Anterior cingulate cortex (tissue), 58 donors: ENCODE results near the gene COBLL1.
A peak's percentile ranks its signal among the peaks of the same experiment; 100 is the strongest.
"Not testable (repeated sequence)": the region's sequence is repeated elsewhere in the genome, so short reads cannot be mapped to it uniquely, and the experiment has no call there.

Experiments used
- DNase-seq, 58 donors: peaks; one replicate each; lab custom pipeline; 2025; lab: John Stamatoyannopoulos, UW

COBLL1 gene, protein sequence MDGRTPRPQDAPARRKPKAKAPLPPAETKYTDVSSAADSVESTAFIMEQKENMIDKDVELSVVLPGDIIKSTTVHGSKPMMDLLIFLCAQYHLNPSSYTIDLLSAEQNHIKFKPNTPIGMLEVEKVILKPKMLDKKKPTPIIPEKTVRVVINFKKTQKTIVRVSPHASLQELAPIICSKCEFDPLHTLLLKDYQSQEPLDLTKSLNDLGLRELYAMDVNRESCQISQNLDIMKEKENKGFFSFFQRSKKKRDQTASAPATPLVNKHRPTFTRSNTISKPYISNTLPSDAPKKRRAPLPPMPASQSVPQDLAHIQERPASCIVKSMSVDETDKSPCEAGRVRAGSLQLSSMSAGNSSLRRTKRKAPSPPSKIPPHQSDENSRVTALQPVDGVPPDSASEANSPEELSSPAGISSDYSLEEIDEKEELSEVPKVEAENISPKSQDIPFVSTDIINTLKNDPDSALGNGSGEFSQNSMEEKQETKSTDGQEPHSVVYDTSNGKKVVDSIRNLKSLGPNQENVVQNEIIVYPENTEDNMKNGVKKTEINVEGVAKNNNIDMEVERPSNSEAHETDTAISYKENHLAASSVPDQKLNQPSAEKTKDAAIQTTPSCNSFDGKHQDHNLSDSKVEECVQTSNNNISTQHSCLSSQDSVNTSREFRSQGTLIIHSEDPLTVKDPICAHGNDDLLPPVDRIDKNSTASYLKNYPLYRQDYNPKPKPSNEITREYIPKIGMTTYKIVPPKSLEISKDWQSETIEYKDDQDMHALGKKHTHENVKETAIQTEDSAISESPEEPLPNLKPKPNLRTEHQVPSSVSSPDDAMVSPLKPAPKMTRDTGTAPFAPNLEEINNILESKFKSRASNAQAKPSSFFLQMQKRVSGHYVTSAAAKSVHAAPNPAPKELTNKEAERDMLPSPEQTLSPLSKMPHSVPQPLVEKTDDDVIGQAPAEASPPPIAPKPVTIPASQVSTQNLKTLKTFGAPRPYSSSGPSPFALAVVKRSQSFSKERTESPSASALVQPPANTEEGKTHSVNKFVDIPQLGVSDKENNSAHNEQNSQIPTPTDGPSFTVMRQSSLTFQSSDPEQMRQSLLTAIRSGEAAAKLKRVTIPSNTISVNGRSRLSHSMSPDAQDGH

DNA sequence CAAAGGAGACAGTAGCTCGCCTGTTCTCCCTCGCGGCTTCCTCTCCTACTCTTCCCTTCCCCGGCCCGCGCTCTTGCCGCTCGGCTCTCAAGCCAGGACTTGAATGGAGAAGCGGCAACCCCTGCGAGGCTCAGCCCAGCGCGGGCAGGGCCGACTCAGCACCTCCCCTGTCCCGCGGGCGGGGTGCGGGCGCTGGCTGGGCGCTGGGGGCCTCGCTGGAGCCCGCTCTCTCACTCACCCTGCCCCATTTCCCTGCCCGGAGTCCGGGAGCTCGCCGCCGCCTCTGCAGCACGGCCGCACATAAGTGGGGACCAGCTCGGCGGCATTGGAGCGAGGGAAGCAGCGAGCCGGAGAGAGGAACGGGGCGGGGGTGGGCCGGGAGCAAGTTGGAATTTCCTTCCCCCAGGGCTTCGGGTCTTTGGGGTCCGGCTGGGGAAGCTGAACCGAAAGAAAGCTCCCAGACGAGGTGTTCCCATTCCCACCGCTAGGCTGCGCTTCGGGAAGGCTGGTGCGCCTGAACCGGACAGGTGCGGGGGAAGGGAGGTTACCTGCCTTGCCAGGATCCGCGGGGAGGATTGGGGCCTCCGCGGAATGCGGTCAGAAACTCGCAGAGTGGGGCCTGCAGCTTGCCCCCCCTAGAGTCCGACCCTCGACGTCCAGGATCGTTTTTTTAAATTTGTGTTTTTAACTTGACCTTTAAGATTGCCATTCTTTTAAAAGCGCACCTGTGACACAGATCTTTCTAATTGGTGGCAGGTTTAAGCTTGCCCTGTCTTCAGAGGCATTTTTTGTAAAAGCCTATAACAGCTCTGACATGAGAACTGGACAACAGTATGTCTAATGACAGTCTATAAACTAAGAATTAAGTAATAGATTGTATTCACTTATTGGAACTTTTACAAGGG lies at the start of gene COBLL1:
COBLL1 (minus strand) TSS at position 105 of the 905 bp plus-strand sequence. CDS start 627 bp downstream, outside the sequence.
- peak in 36 of 58 donors; percentile 8 to 63 (median 28) for DNase-seq

DNA sequence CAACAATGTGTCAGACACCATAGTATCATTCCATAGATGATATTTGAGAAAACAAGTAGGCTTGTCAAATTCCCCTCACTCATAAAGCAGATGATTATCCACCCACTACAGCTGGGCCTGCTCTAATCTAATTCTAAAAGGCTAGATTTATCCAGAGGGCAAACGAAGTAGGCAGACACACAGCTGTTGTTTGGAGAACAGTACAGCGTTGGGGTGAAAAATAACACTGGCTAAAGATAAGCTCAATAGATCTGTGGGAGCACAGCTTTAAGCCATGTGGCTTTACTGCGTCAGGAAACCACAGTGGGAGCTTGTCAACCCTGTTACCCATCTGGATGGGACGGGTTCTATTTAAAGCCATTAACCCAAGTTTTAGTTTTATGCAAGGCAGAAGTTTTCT lies 48.9 kb upstream of the COBLL1 start:
- peak in 2 of 58 donors; percentile 0 to 8 for DNase-seq

DNA sequence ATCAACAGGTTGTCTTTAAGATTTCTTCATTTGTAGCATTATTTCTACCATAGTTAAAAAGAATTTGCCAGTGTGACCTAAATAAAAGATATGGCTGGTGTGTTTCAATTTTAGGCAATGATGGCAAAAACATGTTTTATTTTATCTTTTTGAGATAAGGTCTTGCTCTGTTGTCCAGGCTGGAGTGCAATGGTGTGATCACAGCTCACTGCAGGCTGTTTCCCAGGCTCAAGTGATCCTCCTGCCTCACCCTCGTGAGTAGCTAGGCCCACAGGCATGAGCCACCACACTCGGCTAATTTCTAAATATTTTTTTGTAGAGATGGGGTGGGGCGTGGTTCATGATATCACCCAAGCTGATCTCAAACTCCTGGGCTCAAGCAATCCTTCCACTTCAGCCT lies 47.0 kb upstream of the COBLL1 start:
- no peak for DNase-seq

DNA sequence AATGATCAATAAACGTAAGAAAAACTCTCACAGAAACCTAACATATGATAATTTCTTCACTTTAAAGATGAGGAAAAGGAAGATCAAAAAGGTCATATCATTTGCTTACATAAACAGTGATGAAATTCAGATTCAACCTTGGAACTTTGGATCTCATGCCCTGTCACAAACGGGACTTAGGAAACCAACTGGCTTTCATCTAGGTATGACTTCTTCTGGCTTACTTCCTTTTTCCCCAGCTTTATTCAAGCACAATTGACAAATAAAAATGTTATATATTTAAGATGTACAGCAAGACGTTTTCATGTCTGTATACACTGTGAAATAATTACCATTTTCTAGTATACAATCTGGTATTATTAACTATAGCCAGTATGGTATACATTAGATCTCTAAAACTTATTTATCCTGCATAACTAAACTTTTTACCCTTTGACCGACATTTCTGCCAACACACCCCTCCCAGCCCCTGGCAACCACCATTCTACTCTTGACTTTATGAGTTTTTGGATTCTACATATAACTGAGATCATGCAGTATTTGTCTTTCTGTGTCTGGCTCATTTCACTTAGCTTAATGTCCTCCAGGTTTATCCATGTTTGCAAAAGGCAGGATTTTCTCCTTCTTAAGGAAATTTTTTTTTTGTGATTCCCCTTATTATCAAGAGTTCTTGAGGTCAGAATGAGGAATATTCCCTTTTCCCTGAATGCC lies 46.0 kb upstream of the COBLL1 start:
- DNase-seq = no peak

DNA sequence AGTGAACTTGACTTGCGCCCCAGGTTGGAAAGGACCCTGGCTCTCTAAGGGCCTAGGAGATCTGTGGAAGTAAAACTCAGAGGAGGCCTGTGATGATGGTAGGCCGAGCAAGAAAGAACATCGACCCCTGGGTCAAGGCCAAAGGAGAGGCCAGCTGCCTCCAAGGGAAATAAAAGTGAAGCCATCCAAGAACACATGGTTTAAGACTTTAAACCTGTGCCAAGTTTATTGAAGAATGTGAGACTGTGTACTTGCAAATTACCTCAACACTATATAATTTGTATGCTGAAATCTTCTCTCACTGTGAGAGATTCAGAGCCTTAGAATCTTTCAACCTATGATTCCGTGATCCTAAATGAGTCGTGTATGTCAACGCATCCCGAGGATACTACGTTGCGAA lies 40.7 kb upstream of the COBLL1 start:
- no peak for DNase-seq

DNA sequence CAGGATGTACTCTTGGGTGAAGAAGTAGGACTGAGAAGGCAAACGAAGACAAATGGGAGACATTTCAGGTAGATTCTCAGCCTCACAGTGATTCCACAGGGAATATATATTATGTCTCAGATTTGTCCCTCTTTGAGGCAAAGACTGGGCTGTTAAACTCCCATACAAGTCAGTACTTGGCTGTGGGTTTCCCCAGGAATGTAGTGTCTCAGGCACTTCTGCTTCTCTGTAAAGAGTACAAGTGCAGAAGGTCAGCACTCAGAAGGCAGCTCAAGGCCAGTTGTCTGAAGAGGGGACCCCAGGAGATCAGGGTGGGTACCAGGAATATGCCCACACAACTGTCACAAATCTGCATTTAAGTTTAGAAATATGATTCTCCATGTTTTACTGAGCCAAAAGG lies 39.9 kb upstream of the COBLL1 start:
- no peak for DNase-seq

DNA sequence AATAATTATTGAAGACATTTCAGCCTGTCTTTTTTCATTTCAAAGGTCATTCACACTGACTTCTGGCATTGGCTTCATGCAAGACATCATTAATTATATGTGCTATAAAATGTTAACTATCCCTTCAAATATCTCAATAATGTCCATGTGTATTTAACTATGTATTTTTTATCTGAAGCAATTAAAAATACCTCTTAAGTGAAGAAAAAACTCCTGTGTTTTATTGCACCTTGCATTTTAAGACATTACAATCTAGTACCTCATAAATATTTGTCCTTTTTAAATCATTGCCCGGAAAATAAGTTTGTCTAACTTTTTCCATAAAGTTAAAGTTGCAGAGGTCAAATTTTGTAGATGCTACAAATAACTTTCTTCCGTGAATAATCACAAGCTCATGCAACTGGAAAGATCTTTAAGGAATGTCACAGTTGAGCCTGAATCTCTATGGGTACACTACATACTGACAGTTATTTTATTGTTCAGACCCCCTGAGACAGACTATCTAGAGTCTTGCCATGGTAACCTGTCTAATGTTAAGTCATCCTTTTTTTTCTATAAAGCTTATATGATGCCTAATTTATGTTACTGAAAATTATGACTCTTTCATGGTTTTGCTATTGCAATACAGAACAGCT lies 38.4 kb upstream of the COBLL1 start:
- DNase-seq = no peak

DNA sequence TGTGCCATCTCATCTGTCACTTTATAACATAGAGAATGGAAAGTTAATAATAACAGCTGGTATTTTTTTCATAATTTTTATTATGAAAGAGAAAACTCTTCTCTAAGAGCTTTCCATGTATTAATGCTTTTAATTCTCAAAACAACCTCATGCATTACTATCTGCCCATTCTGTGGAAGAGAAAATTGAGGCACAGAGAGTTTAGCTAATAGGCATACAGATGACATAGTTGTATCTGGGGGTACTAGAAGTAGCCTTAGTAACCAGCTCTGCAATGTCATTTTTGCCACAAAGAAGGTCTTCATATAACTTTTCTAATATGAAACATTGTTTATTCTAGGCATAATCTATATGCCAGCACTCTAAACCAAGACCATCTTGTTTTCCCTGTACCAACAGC lies 36.3 kb upstream of the COBLL1 start:
- DNase-seq = no peak

DNA sequence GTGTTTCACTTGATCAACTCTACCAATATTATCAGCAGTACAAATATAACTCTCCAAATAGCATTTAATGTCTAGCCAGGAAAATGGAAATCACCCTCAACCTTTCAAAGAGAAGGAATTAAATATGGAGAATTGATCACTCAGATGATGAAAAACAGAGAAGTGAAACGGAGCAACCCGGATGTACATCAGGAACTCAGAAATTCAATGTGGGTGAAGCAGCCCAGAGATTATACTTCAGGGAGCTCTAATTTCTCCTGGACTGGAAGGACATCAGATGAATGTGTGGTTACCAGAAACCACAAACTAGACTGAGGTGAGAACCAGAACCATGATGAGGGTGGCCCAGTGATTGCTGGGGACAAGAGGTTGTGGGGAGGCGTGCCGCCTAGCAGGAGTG lies 35.5 kb upstream of the COBLL1 start:
- no peak for DNase-seq

DNA sequence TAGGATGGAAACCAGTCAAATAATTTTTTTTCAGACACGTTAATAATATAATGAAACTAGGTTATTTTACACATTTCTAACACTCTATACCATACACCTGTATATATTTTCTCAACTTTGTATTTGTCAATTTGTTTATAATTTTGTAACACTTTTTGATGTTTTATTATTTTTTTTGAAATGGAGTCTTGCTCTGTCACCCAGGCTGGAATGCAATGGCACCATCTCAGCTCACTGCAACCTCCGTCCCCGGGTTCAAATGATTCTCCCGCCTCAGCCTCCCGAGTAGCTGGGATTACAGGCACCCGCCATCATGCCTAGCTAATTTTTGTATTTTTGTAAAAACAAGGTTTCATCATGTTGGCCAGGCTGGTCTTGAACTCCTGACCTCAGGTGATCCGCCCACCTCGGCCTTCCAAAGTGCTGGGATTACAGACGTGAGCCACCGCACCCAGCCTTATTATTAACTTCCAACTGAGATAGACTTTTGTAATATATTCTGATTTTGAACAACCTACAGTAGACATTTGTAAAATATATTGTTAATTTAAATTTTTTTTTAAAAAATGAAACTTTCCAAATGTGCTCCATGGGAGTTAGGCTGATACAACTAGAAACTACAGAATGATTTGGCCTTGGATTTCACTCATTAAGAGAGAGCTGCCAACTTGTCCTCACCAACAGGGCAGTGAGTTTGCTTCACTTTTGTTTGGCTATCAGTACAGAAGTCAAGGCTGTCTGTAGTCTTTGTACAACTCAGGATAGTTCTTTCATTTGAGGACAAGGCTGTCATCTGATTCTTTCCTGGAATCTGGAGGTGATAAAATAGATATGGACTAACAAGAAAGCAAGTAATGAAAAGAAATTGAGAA lies 33.9 kb upstream of the COBLL1 start:
- no peak for DNase-seq

DNA sequence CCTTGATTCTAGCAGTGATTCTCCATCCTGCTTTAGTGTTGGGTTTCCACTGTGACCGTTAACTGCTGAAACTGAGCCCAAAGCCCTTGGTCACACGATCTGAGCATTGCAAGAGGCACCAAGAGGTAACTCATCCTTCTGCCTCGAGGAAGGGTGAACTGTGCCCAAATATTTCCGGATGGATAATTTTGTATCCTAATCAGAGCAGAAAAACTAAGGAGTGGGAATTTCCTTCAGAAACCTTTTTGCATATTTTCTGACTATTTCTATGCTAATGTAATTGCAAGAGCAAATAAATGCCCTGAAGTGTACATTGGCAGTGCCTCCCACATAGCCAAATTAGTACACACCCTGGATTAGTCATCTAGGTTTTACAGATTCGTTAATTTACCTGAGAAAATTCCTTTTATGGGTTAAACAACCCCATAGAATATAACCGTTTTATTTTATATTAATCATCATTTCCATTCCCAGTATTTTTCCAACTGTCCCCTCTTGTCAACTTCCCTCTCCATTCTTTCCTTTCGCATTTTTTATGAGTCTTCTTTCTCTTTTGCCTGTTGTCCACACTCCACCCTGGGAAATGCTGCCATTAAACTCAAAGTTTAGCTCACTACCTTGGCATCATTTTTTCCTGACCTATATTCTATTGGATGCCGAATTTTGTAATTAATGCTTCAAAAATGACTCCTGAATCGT lies 31.7 kb upstream of the COBLL1 start:
- DNase-seq = no peak

DNA sequence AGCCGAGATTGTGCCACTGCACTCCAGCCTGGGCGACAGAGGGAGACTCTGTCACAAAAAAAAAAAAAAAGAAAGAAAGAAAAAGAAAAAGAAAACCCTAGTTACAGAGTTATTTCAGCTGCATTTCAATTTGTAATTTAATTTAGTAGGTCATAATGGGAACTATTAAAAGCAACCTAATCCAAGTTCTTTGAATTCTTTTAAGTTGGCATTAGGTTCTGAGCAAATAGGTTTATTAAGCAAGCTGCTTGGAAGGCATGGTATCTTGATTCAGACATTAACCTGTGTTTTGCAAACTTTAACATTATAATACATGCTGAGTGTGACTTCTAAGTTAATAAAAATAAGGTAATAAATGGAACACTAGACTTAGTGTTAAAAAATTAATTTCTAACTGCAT lies 29.8 kb upstream of the COBLL1 start:
- DNase-seq = no peak

DNA sequence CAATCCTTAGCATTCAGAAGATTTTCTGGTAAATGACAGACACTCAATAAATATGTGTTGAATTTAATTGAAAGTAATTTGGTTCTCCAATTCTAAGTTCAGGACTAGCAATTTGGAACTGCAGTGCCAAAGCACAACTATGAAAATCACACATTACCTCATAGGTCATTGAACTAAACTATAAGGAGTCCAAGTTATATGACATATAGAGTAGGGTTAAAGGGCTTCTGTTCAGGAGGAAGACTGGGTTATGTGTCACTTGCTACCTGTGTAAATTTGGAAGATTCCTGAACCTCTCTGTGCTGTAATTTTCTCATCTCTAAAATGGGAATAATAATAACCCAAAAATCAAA lies 27.8 kb upstream of the COBLL1 start:
- no peak for DNase-seq

DNA sequence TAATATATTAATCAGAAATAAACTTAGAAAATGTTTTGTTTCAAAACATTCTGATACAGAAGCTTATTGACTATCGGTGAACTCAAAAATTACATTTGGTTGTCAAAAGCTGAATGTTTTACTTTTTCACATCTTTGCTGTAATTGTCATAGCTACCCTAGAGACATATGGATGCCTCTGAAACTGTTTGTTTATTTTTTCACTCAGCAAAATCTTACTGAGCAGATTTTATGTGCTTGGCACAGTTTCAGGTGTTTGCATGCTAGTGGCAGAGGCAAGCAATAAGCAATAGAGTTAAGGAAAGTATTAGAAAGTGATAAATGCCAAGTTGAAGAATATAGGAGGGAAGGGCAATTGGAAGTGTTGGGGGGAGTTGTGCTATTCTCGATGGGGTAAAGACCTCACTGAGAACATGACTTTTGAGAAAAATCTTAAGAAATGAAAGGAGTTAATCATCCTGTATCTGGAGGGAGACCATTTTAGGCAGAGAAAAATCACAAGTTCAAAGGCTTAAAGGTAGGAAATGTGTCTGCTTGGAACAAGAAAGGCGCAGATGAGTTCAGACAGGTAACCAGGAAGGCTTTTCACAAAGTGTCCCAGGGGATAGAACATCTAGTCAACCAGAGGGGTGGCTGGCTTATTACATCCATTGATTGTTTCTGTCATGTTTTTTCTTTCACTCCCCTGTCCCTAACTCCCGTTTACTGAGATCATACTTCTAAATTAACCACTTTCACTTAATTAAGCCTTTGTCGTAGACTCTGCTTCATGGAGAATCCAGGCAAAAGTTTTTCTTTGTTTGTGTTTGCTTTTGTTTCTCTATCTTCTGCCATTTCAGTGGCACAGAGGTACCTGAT lies 27.2 kb upstream of the COBLL1 start:
- DNase-seq = no peak

DNA sequence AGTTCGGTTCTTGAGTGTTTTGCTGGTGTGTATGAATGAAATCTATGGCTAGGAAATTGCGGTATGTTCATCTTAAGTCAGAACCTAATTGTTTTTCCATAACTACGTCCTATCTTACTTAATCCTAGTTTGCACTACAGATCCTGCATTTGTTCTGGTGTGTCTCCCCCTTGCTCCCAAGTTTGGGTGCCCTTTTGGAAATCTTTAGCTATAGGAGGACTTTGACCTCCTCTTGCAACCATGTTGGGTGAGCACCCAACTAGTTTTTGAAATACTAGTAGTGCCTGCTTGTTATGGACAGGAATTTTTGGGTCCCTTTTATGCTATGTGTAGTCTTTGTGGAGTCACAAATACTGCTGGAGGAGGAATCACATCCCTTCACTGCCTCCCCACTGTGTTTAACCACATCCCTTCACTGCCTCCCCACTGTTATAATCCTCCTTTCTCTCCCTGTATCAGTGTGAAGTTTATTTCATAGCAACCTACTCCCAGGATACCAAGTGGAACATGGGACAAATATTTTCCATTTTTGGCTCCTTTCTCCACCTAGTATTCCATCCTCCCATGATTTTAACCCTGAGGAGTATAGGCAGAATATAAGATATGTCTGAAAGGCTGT lies 26.3 kb upstream of the COBLL1 start:
- no peak for DNase-seq

DNA sequence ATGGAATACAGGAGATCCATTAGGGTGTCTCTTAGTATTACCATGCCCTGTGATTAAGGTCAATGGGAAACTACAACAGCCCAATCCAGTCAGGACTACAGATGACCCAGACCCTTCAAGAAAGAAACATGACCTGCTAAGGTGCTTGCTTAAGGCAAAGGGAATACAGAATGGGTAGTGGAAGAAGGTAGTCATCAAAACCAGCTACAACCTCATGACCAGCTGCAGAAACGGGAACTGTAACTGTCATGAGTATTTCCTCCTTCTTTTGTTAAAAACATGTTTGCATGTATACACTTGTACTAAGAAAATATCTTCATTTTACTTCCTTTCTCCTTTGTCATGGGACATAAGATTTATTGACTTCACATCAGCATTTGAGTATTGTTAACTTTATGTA lies 24.8 kb upstream of the COBLL1 start:
- not testable (repeated sequence) for DNase-seq
